Left lung (tissue), 10 donors: Measurements from ENCODE around the gene SLC9A9. TPM values are rescaled to one million over a fixed set of nuclear protein-coding genes. Genes with fewer than 3 reads are reported as not detected.

Experiments used
- ATAC-seq: fragments of 200-7000 bp; cut with Tn5 transposase; one replicate; pipeline ENCODE4 v1.9.1; 2020; ENCODE audit warnings: moderate library complexity
- DNase-seq, 4 donors: peaks; one replicate each; pipeline ENCODE4 v3.0.0-alpha.2; 2013 to 2020
- H3K27ac ChIP-seq, 2 donors: fragments of 200-600 bp; sonication (generic) in 1 of 2; one replicate each; pipeline versions ENCODE4 v1.5.0 to v1.8.0; 2020 to 2021
- H3K27me3 ChIP-seq, 2 donors: fragments of 200-600 bp; sonication (generic) in 1 of 2; one replicate each; pipeline versions ENCODE4 v1.5.0 to v1.8.0; 2020 to 2021
- H3K36me3 ChIP-seq, 2 donors: fragments of 200-600 bp; sonication (generic) in 1 of 2; one replicate each; pipeline versions ENCODE4 v1.5.0 to v1.8.0; 2020 to 2021
- H3K4me1 ChIP-seq, 2 donors: fragments of 200-600 bp; one replicate each; pipeline ENCODE4 v1.8.0; 2021
- H3K4me3 ChIP-seq, 2 donors: fragments of 200-600 bp; sonication (generic) in 1 of 2; one replicate each; pipeline versions ENCODE4 v1.5.0 to v1.8.0; 2020 to 2021; ENCODE audit warnings: mild to moderate bottlenecking in 1 of 2
- H3K9me3 ChIP-seq, 2 donors: fragments of 200-600 bp; sonication (generic) in 1 of 2; one replicate each; pipeline versions ENCODE4 v1.5.0 to v1.8.0; 2020 to 2021
- CTCF ChIP-seq, 2 donors: fragments of 200-600 bp; sonication (generic) in 1 of 2; IDR thresholded peaks; one replicate each; pipeline versions ENCODE4 v1.5.0 to v1.8.0; 2021; ENCODE audit warnings: antibody characterized with exemption in 2 of 2
- intact Hi-C, 2 donors: fragments of 100-400 bp; cut with DNase I; formaldehyde crosslinking; loops; one replicate each; pipeline versions ENCODE4 v1.11.2 to v1.14.2; 2022
- polyA plus RNA-seq, 6 donors: library from polyadenylated mRNA; unstranded; fragments of 120-200 nt; gene quantifications; one replicate each; pipeline ENCODE4 v1.2.1, GENCODE V29; 2013; ENCODE audit not compliant: insufficient read length in 6 of 6
- total RNA-seq, 2 donors: library from RNA; stranded (reverse); fragmentation: NEBNext Ultra II Directional; extraction: Animal tissue kit (Norgen Biotek cat#: 25700); gene quantifications; one replicate each; pipeline ENCODE4 v1.2.1, GENCODE V29; 2021
- donor health status: DM: no; HTN: yes; CAD: no.
- donor health status: DM: no; HTN: no; CAD: no.

Gene SLC9A9
- total and polyA plus RNA-seq, 8 donors = 13.9 to 19.6 (median 16.8) TPM

GRCh38 chr3:143333367-143333766 lies 514.9 kb downstream of the SLC9A9 start:
- no peak for TF ChIP-seq CTCF (IDR thresholded peaks at IDR 0.05)
- intact Hi-C loops = no loop called here
- ATAC-seq = no peak
- no peak for DNase-seq
- Histone ChIP-seq H3K36me3 (no peaks in the 10 kb centered on the region), H3K27ac (no peak overlapping the region), H3K4me3 (no peak overlapping the region), H3K4me1 (no peaks in the 10 kb centered on the region), H3K9me3 (peaks cover 0 to 4% of the 10 kb centered on the region in 2 donors), H3K27me3 (no peaks in the 10 kb centered on the region)

GRCh38 chr3:143332026-143332425 lies 516.2 kb downstream of the SLC9A9 start:
- H3K4me1 ChIP-seq = no peaks in the 10 kb centered on the region
- H3K36me3 ChIP-seq = no peaks in the 10 kb centered on the region
- no peak overlapping the region for H3K27ac ChIP-seq
- intact Hi-C loops = no loop called here
- TF ChIP-seq CTCF (IDR thresholded peaks at IDR 0.05) = no peak
- H3K9me3 ChIP-seq = peaks cover 0 to 4% of the 10 kb centered on the region in 2 donors
- no peak for DNase-seq
- no peak overlapping the region for H3K4me3 ChIP-seq
- no peaks in the 10 kb centered on the region for H3K27me3 ChIP-seq
- no peak for ATAC-seq

GRCh38 chr3:143331350-143331749 lies 516.9 kb downstream of the SLC9A9 start:
- Histone ChIP-seq H3K4me1 (peaks cover 0 to 2% of the 10 kb centered on the region in 2 donors), H3K27me3 (no peaks in the 10 kb centered on the region), H3K9me3 (peaks cover 0 to 4% of the 10 kb centered on the region in 2 donors), H3K4me3 (no peak overlapping the region), H3K27ac (no peak overlapping the region), H3K36me3 (no peaks in the 10 kb centered on the region)
- ATAC-seq (no peak), DNase-seq (no peak)
- intact Hi-C loops = no loop called here
- TF ChIP-seq CTCF (IDR thresholded peaks at IDR 0.05) = no peak

- no peak for ATAC-seq
- peaks cover 0 to 2% of the 10 kb centered on the region in 2 donors for H3K4me1 ChIP-seq
Observed at GRCh38 chr3:143330296-143330868, 517.9 kb downstream of the SLC9A9 start.

More at GRCh38 chr3:143330296-143330868, 517.9 kb downstream of the SLC9A9 start:
- no peak overlapping the region for H3K4me3 ChIP-seq
- intact Hi-C loops = no loop called here
- no peak overlapping the region for H3K27ac ChIP-seq
- DNase-seq = no peak
- no peaks in the 10 kb centered on the region for H3K27me3 ChIP-seq
- H3K36me3 ChIP-seq = no peaks in the 10 kb centered on the region
- H3K9me3 ChIP-seq = peaks cover 0 to 3% of the 10 kb centered on the region in 2 donors
- TF ChIP-seq CTCF (IDR thresholded peaks at IDR 0.05) = no peak
